Activated CD8-positive, alpha-beta memory T cell treated with anti-CD3 and anti-CD28 coated beads, Interleukin-2, amount 50 U/mL, for 1 hour (primary cell): Measurements from ENCODE around the gene NOTO.
"Not testable (repeated sequence)": the region's sequence is repeated elsewhere in the genome, so short reads cannot be mapped to it uniquely, and the experiment has no call there.

Source experiments
- DNase-seq: peaks from one replicate; pipeline ENCODE4 v3.0.0-alpha.2; 2020; ENCODE audit errors: extremely low read depth

NOTO gene, protein sequence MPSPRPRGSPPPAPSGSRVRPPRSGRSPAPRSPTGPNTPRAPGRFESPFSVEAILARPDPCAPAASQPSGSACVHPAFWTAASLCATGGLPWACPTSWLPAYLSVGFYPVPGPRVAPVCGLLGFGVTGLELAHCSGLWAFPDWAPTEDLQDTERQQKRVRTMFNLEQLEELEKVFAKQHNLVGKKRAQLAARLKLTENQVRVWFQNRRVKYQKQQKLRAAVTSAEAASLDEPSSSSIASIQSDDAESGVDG

DNA sequence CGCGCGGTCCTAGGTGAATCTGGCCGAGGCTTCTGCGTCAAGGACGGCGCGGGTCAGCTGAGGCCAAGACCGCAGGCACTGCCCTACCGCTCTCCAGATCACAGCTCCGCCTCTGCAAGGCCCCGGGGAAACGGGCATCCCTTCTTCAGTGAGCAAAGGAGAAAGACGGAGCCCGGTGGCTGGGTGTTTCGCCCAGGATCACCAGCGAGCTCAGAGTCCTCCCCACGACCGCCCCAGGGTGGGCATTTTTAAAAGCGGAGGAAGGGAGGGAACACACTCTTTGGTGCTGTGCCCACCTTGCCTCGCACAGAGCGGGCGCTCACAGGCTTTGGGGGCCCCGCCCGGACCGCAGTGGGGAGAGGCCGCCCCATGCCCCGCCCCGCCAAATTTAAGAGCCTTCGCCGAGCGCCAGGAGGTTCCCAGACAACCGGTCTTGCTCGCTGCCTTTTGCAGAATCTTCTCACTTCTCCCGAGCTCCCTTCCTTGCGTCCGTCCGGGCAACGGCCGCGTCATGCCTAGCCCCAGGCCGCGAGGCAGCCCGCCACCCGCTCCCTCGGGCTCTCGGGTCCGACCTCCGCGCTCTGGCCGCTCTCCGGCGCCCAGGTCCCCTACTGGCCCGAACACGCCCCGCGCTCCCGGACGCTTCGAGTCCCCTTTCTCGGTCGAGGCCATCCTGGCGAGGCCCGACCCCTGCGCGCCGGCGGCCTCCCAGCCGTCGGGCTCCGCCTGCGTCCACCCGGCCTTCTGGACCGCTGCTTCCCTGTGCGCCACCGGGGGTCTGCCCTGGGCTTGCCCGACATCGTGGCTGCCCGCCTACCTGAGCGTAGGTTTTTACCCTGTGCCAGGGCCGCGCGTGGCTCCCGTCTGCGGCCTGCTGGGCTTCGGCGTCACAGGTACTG, at the start of gene NOTO:
Gene NOTO (plus strand): TSS at position 419 of the 899 bp plus-strand sequence. CDS start 93 bp downstream, at position 512.
- no peak for DNase-seq

DNA sequence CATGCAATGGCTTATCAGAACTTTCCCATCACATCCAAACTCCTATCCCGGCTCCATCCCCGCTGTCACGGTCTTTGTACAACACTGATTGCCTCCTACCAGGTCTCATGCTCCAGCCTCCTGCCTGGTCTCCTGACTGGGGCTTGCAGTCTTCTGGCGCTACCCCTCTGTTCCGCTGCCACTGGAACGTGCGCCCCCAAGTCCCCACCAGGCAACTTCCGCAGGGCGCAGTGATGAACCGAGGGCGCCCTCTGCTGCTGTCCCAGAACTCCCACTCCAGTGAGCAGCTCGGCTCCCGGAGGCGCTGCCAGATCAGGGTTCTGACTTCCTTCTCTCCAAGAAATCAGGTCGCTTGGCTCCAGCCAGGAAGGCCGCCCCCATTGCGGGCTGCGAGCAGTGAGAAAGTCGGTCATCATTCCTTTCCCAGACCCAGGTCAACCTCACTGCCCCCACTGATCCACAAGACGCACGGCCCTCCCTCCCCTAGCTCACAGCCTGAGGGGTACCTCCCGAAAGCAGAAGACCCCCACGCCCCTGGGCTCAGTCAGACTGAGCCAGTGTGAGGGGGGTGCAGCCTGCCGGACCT, 45.7 kb upstream of the NOTO start:
- DNase-seq, result no peak

DNA sequence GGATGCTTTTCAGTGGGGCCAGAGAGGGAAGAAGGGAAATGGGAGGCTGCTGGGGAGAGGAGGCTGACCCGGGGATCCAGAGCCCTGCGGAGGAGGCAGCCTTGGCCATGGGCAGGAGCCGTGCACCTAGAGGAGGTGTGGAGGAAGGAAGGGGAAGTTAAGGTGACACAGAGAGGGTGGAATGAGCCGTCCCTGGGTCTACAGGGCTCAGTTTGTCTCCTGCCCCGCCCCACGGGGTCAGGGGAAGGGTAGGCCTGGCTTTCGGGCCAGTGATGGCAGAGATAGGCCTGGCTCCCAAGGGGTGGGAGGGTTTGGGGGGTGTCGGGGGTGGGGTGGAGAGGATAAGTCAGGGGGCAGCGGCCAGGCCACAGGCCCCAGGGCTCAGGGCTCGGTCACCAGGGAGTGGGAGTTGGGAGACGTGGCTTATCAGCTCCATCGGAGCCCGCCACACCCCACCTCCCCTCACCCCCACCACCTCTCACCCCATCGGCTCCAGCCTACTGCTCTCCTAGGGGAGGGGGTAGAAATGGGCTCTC, 39.5 kb upstream of the NOTO start:
- no peak for DNase-seq

DNA sequence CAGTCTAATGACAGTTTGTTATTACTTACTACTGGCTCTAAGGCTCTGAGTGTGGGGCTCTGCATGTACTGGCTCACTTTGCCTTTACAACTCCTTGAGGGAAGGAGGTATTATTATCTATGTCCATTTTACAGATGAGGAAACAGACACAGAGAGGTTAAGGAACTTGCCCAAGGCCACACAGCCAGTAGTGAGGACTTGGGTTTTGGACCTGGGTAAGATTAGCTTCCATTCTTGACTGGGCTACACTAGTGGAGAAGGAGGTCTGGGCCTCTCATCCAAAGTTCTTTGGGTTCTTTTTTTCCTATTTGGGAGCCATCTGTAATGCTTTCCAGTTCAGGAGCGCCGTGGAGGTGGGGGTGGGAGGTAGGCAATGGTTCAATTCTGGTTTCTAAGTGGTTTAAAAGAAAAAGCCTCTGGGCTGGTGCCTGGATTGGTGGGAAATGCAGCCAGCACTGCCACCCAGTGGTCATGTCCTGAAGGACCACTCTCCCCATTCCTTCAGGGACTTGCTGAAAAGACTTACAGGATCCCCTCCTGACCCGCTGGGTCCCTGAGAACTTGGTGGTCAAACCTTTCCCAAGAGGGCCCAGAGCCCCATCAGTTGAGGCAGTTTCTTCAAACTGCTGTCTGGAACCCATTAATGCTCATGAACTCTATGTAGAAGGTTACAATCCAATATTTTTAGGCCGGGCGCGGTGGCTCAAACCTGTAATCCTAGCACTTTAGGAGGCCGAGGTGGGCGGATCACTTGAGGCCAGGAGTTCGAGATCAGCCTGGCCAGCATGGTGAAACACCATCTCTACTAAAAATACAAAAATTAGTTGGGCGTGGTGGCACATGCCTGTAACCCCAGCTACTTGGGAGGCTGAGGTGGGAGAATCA, 38.6 kb upstream of the NOTO start:
- DNase-seq, result no peak

DNA sequence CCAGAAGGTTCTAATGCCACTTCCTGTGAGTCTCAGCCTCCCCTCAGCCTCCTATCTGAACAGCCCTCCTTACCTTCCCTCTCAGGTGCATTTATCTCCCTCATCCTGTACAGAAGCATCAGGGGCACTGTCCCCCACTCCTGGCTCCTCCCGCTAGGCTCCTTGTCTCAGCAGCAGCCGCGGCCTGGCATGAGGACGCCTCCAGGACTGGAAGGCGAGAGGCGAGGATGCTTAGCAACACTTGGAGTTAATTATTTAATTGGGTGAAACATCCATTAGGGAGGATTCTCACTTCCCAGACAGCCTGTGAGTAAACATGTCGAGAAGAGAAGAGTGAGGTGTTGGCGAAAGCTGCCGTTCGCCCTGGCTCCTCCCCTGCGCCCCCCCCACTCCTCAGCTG, 36.4 kb upstream of the NOTO start:
- DNase-seq, result not testable (repeated sequence)

DNA sequence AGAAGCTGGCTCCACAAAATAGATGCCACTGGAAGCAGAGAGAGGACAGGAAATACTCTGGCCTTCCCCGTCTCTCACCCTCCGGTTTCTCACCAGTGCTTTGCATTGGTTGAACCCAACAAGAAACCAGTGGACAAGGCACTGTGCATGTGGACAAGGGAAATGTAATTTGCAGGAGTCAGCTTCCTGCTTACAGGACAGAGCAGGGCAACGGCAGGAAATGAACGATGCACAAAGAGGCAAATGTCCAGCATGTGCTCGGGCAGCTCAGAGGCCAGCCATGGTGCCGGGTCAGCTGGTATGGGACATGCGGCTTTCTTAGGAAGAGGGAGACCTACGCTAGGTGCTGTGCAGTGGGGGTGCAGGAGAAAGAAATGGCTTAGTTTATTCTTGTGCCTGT, 35.6 kb upstream of the NOTO start:
- not testable (repeated sequence) for DNase-seq

DNA sequence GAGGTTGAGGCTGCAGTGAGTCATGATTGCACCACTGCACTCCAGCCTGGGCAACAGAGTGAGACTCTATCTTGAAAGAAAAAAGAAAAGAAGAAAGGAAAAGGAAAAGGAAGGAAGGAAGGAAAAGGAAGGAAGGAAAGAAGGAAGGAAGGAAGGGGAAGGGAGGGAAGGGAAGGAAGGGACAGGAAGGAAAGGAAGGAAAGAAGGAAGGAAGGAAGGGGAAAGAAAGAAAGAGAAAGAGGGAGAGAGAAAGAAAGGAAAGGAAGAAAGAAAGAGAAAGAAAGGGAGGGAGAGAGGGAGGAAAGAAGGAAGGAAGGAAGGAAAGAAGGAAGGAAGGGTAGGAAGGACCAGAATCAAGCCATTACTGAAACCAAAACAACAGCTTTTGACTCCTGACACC, 34.0 kb upstream of the NOTO start:
- DNase-seq, result not testable (repeated sequence)

DNA sequence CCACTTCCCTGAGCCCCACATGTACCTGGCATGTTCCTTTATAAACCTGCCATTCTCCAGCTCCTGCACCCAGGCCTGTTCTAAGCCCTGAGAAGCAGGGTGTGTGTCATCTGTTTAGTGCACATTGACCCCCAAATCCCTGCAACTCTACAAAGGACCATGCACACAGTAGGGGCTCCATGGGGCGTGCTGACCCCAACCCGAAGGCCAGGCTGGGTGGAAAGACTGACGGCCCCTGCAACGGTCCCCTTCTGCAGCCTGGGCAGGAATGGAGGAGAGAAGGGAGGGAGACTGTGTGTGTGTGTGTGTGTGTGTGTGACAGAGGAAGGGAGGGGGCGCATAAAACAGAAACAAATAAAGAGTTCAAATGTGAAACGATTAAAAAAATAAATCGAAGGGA, 32.0 kb upstream of the NOTO start:
- not testable (repeated sequence) for DNase-seq

DNA sequence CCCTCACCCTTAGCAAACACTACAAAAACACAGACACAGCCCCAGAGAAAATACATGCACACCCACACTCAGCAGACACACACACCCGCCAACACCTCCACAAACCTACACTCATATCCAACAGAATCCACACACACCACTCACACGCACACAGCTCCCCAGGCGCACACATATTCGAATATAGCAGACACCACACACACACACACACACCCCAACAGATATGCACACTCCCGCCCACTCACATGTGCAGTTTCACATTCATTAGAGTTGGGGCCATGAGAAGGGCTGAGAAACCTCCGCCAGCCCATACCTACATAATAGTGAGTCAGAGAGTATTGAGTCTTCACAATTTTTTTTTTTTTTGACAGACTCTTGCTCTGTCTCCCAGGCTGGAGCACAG, 29.4 kb upstream of the NOTO start:
- DNase-seq, result no peak

DNA sequence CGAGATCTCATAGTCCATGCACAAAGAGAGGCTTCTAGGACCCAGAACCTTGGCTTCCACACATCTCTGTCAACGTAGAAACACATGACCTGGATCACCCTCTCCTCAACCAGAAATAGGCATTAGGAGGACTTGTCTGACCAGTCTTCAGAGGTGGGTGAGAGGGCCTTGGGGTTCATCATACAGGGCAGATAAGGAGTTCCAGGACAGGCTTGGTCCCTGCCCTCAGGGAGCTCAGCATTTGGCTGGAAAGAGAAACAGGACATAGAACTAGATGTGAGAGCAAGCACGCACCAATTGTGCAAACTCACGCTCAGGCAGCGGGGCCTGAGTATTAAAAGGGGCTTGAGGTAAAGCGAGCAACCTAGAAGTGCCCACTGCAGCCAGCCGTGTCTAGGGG, 28.6 kb upstream of the NOTO start:
- DNase-seq, result no peak

DNA sequence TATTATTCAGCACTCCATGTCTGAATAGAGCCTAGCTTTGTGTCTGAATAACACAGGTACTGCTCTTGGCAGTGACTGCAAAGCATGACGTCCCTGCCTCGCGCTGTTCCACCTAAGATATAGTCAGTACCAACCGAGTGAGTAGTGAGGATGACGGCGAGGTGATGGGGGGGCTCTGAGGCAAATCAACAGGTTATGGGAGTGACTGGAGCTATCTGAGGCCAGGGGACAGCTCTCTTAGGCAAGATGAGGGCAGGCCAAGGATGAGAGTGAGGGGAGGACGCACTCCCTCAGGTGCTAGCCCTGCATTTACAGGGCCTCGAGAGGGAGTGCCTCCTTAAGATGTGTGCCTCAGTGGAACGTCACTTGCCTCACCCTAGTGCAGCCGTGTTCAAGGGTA, 28.1 kb upstream of the NOTO start:
- DNase-seq, result no peak

DNA sequence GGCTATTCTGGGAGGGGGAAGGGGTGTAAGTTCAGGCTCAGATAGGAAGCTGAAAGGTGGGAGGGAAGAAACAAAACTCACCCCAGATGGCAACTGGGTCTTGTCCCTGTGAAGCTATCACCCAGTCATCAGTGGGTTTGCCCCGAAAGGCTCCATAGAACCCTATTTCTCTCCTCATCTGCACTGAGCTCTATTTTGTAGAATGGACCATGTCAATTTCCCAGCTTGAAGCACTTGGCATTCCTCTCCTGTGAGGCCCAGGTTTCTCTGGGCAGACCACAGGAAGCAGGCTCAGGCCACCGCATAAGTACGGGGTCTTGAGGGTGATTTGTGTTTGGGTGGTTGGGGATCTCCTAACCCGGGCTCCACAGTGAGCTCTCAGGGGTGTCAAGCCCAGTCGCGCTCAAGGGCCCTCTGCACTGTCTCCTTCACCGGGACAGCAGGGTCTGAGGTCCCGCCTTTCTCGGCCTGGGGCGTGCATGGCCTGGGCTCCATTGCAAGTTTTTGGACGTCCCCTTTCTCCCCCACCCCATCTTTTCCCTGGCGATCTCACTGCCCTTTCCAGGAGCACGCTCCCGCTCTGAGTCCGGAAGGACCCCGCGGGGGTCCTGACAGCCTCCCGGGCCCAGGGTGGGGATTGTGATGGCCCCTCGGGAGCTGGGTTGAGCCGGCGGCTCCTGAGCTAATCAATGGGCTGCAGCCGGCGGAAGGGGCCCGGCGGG, 27.3 kb upstream of the NOTO start:
- no peak for DNase-seq

DNA sequence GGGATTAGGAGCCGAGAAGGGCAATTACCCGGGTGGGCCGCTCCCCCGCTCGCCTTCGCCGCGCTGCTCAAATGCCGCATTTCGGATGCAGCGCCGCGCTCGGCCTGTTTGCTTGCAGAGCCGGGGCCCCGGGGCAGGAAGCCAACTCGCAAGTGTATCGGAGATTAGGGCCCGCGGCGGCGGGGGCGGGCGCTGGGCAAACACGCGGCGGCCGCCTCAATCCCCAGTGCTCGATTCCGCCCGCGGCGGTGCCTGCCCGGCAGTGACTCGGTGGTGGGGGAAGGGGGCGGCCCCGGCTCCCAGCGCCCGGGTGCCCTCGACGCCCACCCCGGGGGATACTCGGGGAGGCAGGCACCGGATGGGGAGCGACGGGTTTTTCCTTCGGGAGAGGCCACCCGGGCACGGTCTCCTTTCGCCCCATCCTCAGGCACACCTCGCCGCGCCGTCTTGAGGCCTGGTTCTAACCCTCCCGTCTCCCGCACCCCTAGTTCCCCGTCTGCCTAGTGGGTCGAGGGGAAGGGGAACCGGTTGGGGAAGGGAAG, 26.6 kb upstream of the NOTO start:
- DNase-seq, result peak; percentile 35

DNA sequence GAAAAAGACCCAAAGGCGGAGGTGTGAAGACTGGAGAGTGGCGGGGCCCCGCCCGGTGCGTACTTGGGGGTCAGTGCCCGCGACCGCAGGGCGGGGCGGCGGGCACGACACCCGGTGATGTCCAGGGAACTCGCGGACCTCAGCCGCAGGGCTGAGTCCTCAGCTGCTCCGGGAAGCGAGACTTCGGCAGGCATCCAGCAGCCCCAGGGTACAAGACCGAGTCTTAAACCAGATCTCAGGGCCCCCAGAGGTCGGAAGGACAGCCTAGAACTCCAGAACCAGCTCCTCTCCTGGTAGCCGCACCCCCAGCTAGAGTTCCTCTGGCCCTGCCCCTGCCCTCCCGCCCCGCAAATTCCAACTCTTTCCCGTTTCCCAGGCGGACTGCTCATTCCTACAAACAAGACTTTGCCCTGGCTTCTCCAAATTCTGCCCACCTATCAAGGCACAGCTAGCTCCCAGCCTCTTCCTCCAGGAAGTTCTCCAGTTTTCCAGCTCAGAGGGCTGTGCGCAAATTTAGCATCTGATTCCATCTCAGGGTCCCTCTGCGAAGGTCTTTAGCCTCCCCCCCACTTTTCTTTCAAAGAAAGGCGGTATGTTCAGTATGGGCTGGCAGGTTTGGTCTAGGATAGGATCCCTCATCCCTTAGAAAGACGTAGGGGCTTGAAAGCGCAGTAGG, 26.0 kb upstream of the NOTO start:
- DNase-seq, result no peak

DNA sequence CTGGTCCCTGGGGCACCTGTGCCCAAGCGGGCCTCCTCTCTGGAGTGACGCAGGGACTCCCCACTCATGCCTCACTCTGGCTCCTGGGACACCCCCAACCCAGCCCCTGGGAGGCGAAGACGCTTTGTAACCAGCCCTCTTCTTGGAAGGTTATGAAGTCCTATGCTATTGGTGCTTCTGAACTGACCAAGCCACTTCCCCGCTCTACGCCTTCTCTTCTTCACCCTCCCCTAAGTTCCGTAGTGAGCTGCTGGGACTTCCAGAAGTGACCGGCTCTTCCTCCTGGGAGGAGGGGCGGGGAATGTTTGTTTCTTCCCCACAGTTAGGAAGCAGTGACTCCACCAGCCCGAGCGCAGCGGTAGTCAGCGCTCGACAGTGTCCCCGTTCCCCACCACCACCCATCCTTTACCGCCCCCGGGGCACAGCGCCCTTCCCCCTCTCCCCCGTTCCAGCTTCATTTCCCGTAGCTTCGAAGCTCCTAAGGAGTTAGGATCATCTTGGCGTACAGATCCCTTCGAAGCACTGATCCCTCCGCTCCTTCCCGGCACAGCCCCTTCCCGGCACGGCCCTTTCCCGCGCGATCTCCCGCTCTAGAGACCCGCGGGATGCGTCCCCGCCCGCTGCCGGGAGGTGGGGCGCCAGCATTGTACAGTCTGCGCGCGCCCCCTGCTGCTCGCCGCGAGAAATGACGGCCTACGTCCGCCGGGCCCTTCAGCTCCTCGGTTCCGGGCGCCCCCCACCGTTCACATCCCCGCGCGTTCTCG, 25.3 kb upstream of the NOTO start:
- peak; percentile 61 for DNase-seq

DNA sequence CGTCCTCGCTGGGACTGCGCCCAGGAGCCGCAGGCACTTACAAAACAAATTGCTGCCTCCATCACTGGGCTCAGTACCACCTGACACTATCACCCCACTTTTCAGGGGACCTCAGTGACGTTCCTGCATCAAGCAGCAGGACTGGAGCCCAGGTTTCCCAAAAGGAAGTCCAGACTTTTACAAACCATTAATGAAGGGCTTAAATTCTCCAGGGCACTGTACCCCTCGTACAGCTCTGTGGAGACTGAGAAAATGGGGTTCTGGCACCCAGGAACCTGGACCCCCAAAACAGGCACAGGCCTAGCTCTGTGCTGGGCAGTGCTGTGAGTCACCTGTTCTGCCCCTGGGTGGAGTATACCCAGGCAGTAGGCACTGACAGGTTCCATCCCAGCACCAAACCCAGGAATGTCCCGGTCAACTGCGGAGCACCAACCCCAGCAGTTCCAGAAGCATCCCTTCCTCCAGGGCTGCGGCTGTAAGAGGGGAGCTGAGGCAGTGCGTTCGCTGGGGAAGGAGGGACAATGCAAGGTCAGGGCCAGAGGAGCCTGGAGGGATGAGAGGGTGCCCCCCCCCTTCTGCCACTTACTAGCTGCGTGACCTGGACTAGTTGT, 24.6 kb upstream of the NOTO start:
- no peak for DNase-seq

DNA sequence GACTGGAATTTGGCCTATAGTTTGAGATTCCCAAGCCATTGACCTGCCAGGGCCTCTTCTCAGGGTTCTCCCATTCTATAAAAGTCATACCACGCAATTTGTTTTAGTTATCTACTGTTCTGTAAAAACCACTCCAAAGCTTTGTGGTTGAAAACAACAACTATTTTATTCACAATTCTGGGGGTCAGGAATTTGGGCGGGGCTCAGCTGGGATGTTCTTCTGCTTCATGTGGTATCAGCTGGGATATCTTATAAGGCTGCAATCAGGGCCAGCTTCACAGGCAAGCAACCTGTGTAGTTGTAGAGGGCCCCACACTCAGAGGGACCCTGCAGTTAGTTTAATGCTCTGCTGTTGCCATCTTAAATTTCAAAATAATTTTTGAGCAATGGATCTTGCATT, 16.4 kb upstream of the NOTO start:
- no peak for DNase-seq

DNA sequence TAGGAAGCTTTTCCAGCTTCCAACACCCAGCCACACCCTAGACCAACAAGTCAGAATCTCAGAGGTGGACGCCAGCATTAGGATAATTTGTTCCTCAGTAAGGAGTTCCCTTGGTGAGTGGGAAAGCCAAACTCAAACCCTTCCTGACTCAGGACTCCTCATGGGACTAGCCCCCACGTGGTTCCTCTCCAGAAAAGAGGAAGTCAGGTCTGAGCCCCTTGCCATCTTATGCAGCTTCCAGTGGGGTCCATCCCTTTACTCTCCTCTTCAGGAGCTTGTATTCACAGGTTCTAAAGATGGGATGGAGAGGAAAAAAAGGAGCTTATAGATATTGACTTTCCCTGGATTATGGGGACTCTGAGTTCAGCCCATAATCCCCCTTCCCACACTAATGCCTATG, 14.8 kb upstream of the NOTO start:
- DNase-seq, result no peak

DNA sequence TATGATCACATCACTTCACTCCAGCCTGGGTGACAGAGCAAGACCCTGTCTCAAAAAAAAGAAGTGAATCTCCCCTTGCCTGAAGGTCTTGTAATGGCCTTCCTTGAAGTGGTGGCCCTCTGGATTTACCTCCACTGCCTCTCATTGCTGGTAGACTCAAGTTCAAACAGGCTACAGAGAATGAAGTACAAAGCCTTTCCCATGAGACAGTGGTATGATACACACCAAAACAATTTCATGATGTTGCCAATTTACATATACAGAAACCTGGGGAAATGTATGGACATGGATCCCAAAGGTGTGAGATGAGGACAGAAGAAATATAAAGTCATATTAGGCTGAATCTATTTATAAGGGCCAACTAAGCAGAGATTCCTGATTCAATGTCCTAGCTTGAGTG, 4.8 kb upstream of the NOTO start:
- no peak for DNase-seq
